IMR-90 (cell line): ENCODE data around the gene TMC8.

Experiments used
- BHLHE40 ChIP-seq: fragments of 150-350 bp; IDR thresholded peaks from 2 replicates; pipeline ENCODE4 v1.6.1; 2016; ENCODE audit warnings: mild to moderate bottlenecking, low read depth, low read length
- CTCF ChIP-seq: conservative IDR thresholded peaks from 2 replicates; pipeline ENCODE4 v1.5.1; 2012; ENCODE audit warnings: mild to moderate bottlenecking, low read depth, low read length, improper control_type of control experiment
- ELK1 ChIP-seq: fragments of 150-350 bp; IDR thresholded peaks from 2 replicates; pipeline ENCODE4 v1.6.1; 2016; ENCODE audit warnings: low read depth, mild to moderate bottlenecking, low read length, moderate library complexity, borderline replicate concordance
- MAFK ChIP-seq: IDR thresholded peaks from 2 replicates; pipeline ENCODE4 v1.6.1; 2012; ENCODE audit warnings: low read depth, low read length, improper control_type of control experiment
- POLR2A ChIP-seq: IDR thresholded peaks from 2 replicates; pipeline ENCODE4 v1.6.1; 2012; ENCODE audit warnings: mild to moderate bottlenecking, low read depth, low read length
- RAD21 ChIP-seq: IDR thresholded peaks from 2 replicates; pipeline ENCODE4 v1.6.1; 2012; ENCODE audit warnings: low read length, improper control_type of control experiment
- RCOR1 ChIP-seq: IDR thresholded peaks from 2 replicates; pipeline ENCODE4 v1.6.1; 2012; ENCODE audit warnings: mild to moderate bottlenecking, low read length, improper control_type of control experiment; ENCODE audit not compliant: insufficient replicate concordance
- USF2 ChIP-seq: fragments of 150-350 bp; IDR thresholded peaks from 2 replicates; pipeline ENCODE4 v1.6.1; 2017; ENCODE audit warnings: mild to moderate bottlenecking, antibody characterized with exemption, low read length, low read depth

GRCh38 chr17:78147315-78147998 is 16.9 kb downstream of the TMC8 start:
- TF ChIP-seq CTCF: no peak
- TF ChIP-seq ELK1: no peak
- TF ChIP-seq POLR2A: no peak
- no peak for TF ChIP-seq BHLHE40
- TF ChIP-seq MAFK: no peak
- no peak for TF ChIP-seq USF2
- no peak for TF ChIP-seq RAD21
- no peak for TF ChIP-seq RCOR1
